IMR-90 (cell line): ENCODE data around the gene FAM131B. TPM values are rescaled to one million over a fixed set of nuclear protein-coding genes. Genes with fewer than 3 reads are reported as not detected.
A peak's percentile ranks its signal among the peaks of the same experiment; 100 is the strongest.

Experiments
- ATAC-seq: fragments of 200-7000 bp; cut with Tn5 transposase; 2 replicates; pipeline ENCODE4 v1.9.1; 2020; ENCODE audit warnings: low read depth, mild to moderate bottlenecking, moderate library complexity
- BruUV-seq: library from RNA; stranded (reverse); fragments of 400-500 nt; replicated peaks from 2 replicates; lab custom pipeline; 2021; lab: Mats Ljungman, UMichigan
- CTCF ChIA-PET: fragments of 300-600 bp; formaldehyde crosslinking; extraction: SDS; loops from one replicate; lab custom pipeline; 2021; ENCODE audit warnings: antibody characterized with exemption; lab: Yijun Ruan, JAX
- POLR2A ChIA-PET: fragments of 300-600 bp; sonication (Branson Sonifier 250); formaldehyde crosslinking; loops from one replicate; lab custom pipeline; 2022; ENCODE audit warnings: antibody characterized with exemption; ENCODE audit not compliant: unreplicated experiment; lab: Charles Lee
- DNase-seq: peaks from one replicate; pipeline ENCODE4 v3.0.0; 2013
- H2AFZ ChIP-seq: replicated peaks from 2 replicates; pipeline ENCODE3; 2013; ENCODE audit warnings: low read length, mild to moderate bottlenecking; ENCODE audit not compliant: poor library complexity
- H2AK5ac ChIP-seq: 2 replicates; pipeline ENCODE4 v1.6.1; 2013; ENCODE audit warnings: low read depth, low read length, inconsistent platforms
- H2AK9ac ChIP-seq: replicated peaks from 2 replicates; pipeline ENCODE3; 2013; ENCODE audit warnings: mild to moderate bottlenecking, low read depth, low read length, moderate library complexity; ENCODE audit not compliant: poor library complexity
- H2BK120ac ChIP-seq: 2 replicates; pipeline ENCODE4 v1.6.1; 2013; ENCODE audit warnings: low read depth, low read length, inconsistent platforms
- H2BK15ac ChIP-seq: 3 replicates; pipeline ENCODE4 v1.6.1; 2013; ENCODE audit warnings: low read depth, low read length, inconsistent platforms
- H2BK20ac ChIP-seq: 2 replicates; pipeline ENCODE4 v1.6.1; 2013; ENCODE audit warnings: low read depth, mild to moderate bottlenecking, inconsistent platforms, low read length, moderate library complexity
- H2BK5ac ChIP-seq: 2 replicates; pipeline ENCODE4 v1.6.1; 2013; ENCODE audit warnings: mild to moderate bottlenecking, low read depth, low read length, inconsistent platforms; ENCODE audit not compliant: poor library complexity, severe bottlenecking
- H3K14ac ChIP-seq: replicated peaks from 2 replicates; pipeline ENCODE4 v1.6.1; 2013; ENCODE audit warnings: low read depth, low read length, inconsistent platforms
- H3K18ac ChIP-seq: 2 replicates; pipeline ENCODE4 v1.6.1; 2013; ENCODE audit warnings: low read depth, low read length, control low read depth
- H3K23ac ChIP-seq: 2 replicates; pipeline ENCODE4 v1.6.1; 2013; ENCODE audit warnings: low read depth, low read length, inconsistent platforms
- H3K27ac ChIP-seq: 2 replicates; pipeline ENCODE4 v1.5.1; 2013; ENCODE audit warnings: mild to moderate bottlenecking, control low read depth, low read length; ENCODE audit not compliant: insufficient read depth
- H3K27me3 ChIP-seq: 2 replicates; pipeline ENCODE4 v1.6.1; 2013; ENCODE audit warnings: low read length; ENCODE audit not compliant: control insufficient read depth, insufficient read depth
- H3K36me3 ChIP-seq: 2 replicates; pipeline ENCODE4 v1.6.1; 2013; ENCODE audit warnings: low read length, mixed read lengths; ENCODE audit not compliant: control insufficient read depth, insufficient read depth
- H3K4ac ChIP-seq: 2 replicates; pipeline ENCODE4 v1.6.1; 2013; ENCODE audit warnings: low read depth, low read length, inconsistent platforms
- H3K4me1 ChIP-seq: 2 replicates; pipeline ENCODE4 v1.6.1; 2013; ENCODE audit warnings: low read length, mixed read lengths; ENCODE audit not compliant: control insufficient read depth, insufficient read depth
- H3K4me2 ChIP-seq: 2 replicates; pipeline ENCODE4 v1.6.1; 2013; ENCODE audit warnings: low read depth, mild to moderate bottlenecking, control low read depth, low read length, moderate library complexity
- H3K4me3 ChIP-seq: 2 replicates; pipeline ENCODE4 v1.5.1; 2013; ENCODE audit warnings: low read depth, mild to moderate bottlenecking, control low read depth, low read length, moderate library complexity; ENCODE audit not compliant: insufficient read depth
- H3K56ac ChIP-seq: 2 replicates; pipeline ENCODE4 v1.6.1; 2013; ENCODE audit warnings: low read length, inconsistent platforms; ENCODE audit not compliant: insufficient read depth; ENCODE audit errors: extremely low read depth
- H3K79me1 ChIP-seq, 2 experiments: 2 replicates each; pipeline ENCODE4 v1.6.1; 2013; ENCODE audit warnings: low read length in 2 of 2, inconsistent platforms in 1 of 2, low read depth in 1 of 2
- H3K9ac ChIP-seq: 2 replicates; pipeline ENCODE4 v1.6.1; 2013; ENCODE audit warnings: low read depth, low read length, control low read depth
- H3K9me1 ChIP-seq: 2 replicates; pipeline ENCODE4 v1.6.1; 2013; ENCODE audit warnings: low read length, inconsistent platforms; ENCODE audit not compliant: insufficient read depth
- H3K9me3 ChIP-seq: 2 replicates; pipeline ENCODE4 v1.6.1; 2013; ENCODE audit warnings: low read length; ENCODE audit not compliant: control insufficient read depth, insufficient read depth
- H4K20me1 ChIP-seq: 2 replicates; pipeline ENCODE4 v1.6.1; 2013; ENCODE audit warnings: low read length, inconsistent platforms; ENCODE audit not compliant: insufficient read depth
- H4K5ac ChIP-seq: 2 replicates; pipeline ENCODE4 v1.6.1; 2013; ENCODE audit warnings: mild to moderate bottlenecking, low read depth, low read length, control low read depth
- H4K8ac ChIP-seq, 2 experiments: 2 replicates each; pipeline ENCODE4 v1.6.1; 2013; ENCODE audit warnings: low read depth in 2 of 2, low read length in 2 of 2, control low read depth in 1 of 2, inconsistent platforms in 1 of 2
- H4K91ac ChIP-seq: 2 replicates; pipeline ENCODE4 v1.6.1; 2013; ENCODE audit warnings: low read depth, low read length, inconsistent platforms; ENCODE audit not compliant: insufficient read depth
- MAZ ChIP-seq: IDR thresholded peaks from 2 replicates; pipeline ENCODE4 v1.6.1; 2012; ENCODE audit warnings: low read depth, mild to moderate bottlenecking, low read length, improper control_type of control experiment, moderate library complexity, borderline replicate concordance
- WGBS, 2 experiments: methylation state at CpG; one replicate each; pipeline versions ENCODE4 v1.1.5 to v1.1.7; 2013; ENCODE audit warnings: missing lambda C conversion rate in 2 of 2; ENCODE audit not compliant: insufficient read length in 1 of 2; ENCODE audit errors: extremely low coverage in 2 of 2; 5-methylcytosine and 5-hydroxymethylcytosine counted together
- dilution Hi-C: fragments of 300-500 bp; cut with HindIII; formaldehyde crosslinking; loops from one replicate; pipeline ENCODE4 v1.14.3; 2018; ENCODE audit warnings: low sequenced_read_pairs; ENCODE audit not compliant: unreplicated experiment
- in situ Hi-C: fragments of 300-500 bp; cut with MboI; formaldehyde crosslinking; loops from 3 replicates; pipeline ENCODE4 v1.14.3; 2019; ENCODE audit warnings: low sequenced_read_pairs, inconsistent platforms, mixed read lengths
- intact Hi-C: fragments of 100-400 bp; cut with micrococcal nuclease; formaldehyde crosslinking; loops from 2 replicates; pipeline ENCODE4 v1.10.0; 2022
- polyA plus RNA-seq, 3 experiments: library from polyadenylated mRNA; depleted of rRNA; stranded (reverse); fragments of >200 nt; gene quantifications; 2 replicates each; pipeline ENCODE4 v1.2.3, GENCODE V29; 2012; ENCODE audit warnings: low replicate concordance in 1 of 3
- total RNA-seq: library from RNA; depleted of rRNA; stranded (reverse); fragments of >200 nt; gene quantifications from 2 replicates; pipeline ENCODE4 v1.2.3, GENCODE V29; 2012
- TF ChIP-seq, protein P1 (sequence below): conservative IDR thresholded peaks from 2 replicates; pipeline ENCODE4 v1.5.1; 2012; ENCODE audit warnings: mild to moderate bottlenecking, low read depth, low read length, improper control_type of control experiment

The FAM131B gene
- total and polyA plus RNA-seq, 2 of the 4 experiments (the other 2 are of a cell fraction): 3.4 to 4.3 TPM

- Histone ChIP-seq H3K79me1 (peaks cover 1 to 21% of the 10 kb centered on the region in 2 experiments; a peak in 3 of 4 replicates), H2BK120ac (no peak overlapping the region), H3K14ac (no peak overlapping the region; the same call in 1 of the 2 replicates), H3K4ac (no peak overlapping the region; the same call in 1 of the 2 replicates), H2BK5ac (no peak overlapping the region), H2BK15ac (no peak overlapping the region), H4K8ac (no peak overlapping the region), H3K18ac (no peak overlapping the region), H4K20me1 (peaks cover 37% of the 10 kb centered on the region), H3K23ac (no peak overlapping the region), H2AK5ac (no peak overlapping the region), H2BK20ac (no peak overlapping the region), H3K4me2 (no peak overlapping the region), H3K36me3 (peaks cover 24% of the 10 kb centered on the region), H3K27me3 (peaks cover 3% of the 10 kb centered on the region; the same call in 1 of the 2 replicates), H3K9me1 (peaks cover 20% of the 10 kb centered on the region), H4K91ac (no peak overlapping the region), H2AFZ (no peak overlapping the region), H3K56ac (no peak overlapping the region), H2AK9ac (no peak overlapping the region), H3K4me1 (peaks cover 27% of the 10 kb centered on the region), H3K4me3 (no peak overlapping the region), H3K9ac (no peak overlapping the region), H3K9me3 (no peaks in the 10 kb centered on the region), H3K27ac (no peak overlapping the region), H4K5ac (no peak overlapping the region)
- no peak for TF ChIP-seq MAZ
- TF ChIP-seq, protein P1, sequence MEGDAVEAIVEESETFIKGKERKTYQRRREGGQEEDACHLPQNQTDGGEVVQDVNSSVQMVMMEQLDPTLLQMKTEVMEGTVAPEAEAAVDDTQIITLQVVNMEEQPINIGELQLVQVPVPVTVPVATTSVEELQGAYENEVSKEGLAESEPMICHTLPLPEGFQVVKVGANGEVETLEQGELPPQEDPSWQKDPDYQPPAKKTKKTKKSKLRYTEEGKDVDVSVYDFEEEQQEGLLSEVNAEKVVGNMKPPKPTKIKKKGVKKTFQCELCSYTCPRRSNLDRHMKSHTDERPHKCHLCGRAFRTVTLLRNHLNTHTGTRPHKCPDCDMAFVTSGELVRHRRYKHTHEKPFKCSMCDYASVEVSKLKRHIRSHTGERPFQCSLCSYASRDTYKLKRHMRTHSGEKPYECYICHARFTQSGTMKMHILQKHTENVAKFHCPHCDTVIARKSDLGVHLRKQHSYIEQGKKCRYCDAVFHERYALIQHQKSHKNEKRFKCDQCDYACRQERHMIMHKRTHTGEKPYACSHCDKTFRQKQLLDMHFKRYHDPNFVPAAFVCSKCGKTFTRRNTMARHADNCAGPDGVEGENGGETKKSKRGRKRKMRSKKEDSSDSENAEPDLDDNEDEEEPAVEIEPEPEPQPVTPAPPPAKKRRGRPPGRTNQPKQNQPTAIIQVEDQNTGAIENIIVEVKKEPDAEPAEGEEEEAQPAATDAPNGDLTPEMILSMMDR: peak; percentile 16; the same call in 1 of the 2 replicates
- BruUV-seq: no TSS peak
- POLR2A ChIA-PET: interaction anchor here (0.7 kb wide), 1 partner anchor 10 kb away, joined by 3 read pairs; no protein-coding TSS in a partner anchor
- DNase-seq (no peak), ATAC-seq (no peak)
- dilution Hi-C loops (no loop called here), in situ Hi-C loops (no loop called here), intact Hi-C loops (no loop called here)
- WGBS, 2 experiments: 82% methylated on average over 8 of the region's 21 CpGs; no CpG with 5 or more reads in 1 of the 2 experiments
- CTCF ChIA-PET: interaction anchor here (1.1 kb wide), 1 partner anchor 155 kb away, joined by 3 read pairs; no protein-coding TSS in a partner anchor
These were observed 33.0 kb upstream of the FAM131B start for GRCh38 chr7:143395187-143396149.
